Kidney tubule cell (primary cell): ENCODE data around the gene GPR149.

Experiments used
- DNase-seq: peaks from one replicate; pipeline ENCODE4 v3.0.0-alpha.2; 2018; ENCODE audit warnings: low spot score

The GPR149 gene

DNA sequence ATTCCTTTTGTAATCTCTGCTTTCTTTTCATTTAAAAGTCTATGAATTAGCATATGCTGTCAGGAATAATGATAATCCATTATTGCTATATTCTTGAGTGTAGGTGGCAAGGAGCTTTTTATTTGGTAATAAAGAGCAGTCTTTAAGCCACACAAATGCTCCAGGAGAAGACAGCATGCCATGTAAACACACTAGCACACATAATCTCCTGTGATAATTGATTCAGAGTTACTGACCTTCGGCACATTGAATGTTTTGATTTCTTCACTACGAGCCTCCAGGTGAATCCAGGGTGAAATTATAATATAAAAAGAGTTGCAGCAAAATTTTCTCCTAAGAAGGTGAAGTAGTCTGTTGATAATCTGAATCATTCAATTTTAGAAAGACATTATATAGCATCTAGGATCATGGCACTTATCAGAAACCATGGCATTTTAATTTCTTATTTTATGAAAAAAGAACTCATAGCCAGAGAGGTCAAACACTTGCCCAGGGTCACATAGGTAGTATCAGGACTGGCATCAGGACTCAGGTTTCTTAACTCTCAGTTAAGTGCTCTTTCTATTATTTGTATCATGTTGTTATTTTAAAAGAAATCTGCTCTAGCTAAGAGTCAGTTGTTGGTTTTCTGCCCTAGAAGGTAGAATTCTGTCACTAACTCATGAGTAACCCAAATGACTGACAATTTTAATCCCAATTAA is 84.4 kb downstream of the GPR149 start:
- DNase-seq, result no peak

DNA sequence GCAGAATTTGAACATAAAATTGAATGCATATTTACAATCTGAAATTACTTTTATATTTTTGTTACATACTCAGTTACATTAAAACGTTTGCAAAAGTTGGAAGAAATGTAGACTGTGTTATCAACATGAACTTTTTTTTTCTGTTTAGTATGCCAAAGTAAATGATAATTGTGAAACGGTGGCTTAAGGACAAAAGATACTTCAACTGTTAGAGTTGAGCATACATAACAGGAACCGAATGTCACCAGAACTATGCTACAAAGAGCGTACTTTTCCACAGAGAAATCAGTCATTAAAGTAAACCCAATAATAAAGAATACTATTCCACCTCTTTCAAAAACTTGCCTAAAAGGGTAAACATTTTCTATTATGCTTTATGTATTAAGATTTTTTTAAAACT is 91.4 kb downstream of the GPR149 start:
- no peak for DNase-seq

DNA sequence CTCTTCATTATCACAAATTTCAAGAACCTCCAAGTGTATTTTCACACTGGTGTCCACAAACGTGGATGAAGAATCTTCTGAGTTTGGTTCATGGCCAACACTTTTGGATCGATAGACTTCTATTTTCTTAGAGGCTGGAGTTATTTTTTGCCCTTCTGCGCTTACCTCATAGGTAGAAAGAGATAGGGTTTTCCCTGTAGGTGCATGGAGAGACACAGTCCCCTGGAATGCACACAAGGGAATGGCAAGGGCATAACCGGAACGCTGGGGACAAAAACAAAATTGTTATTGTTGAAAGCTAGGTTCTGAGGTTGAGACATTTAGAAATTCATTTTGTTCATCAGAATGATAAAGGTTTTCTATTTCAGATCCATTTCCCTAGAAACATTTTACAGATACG is 92.0 kb downstream of the GPR149 start:
- no peak for DNase-seq

DNA sequence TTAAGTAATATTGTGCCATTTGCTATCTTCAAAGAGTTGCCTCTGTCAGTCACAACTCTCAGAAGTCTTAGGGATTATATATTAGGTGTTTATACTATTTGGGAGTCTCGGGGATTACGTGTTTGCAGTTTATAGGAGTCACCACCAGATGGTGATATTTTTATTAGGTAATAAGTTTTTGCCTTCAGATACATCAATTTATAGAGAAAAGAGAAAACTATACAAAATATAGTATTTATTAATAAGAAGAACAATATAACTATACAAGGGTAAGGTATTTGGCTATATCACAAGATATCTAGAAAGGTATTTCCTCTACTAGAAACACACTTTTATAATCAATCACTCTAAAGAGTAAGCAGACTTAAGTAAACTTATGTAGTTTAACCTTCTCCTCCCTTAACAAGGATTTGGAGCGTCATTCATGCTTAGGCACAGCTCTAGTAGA is 95.0 kb downstream of the GPR149 start:
- peak; percentile 48 for DNase-seq

DNA sequence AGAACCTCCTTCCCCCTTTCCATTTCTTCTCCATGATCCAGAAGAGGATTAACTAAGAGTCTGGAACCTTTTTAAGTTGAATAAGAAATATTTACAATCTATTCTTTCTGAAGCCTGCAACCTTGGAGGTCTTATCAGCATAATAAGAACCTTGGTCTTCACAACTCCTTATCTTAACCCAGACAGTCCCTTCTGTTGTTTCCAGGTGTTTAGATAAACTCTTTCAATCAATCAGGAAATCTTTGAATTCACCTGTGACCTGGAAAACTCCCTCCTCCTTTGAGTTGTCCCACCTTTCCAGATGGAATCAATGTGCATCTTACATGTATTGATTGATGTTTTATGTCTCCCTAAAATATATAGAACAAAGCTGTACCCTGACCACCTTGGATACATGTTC is 102.1 kb downstream of the GPR149 start:
- no peak for DNase-seq

- no peak for DNase-seq
These were observed 105.1 kb downstream of the GPR149 start for GRCh38 chr3:154324919-154325318.

GRCh38 chr3:154323891-154324738 is 105.9 kb downstream of the GPR149 start, which contains the start of gene DHX36:
TSS of gene DHX36 (minus strand) at chr3:154324487. CDS start at chr3:154324416, 71 bp downstream.
- DNase-seq, result peak; percentile 88

- DNase-seq, result no peak
These were observed 112.8 kb downstream of the GPR149 start for GRCh38 chr3:154316974-154317767.

DNA sequence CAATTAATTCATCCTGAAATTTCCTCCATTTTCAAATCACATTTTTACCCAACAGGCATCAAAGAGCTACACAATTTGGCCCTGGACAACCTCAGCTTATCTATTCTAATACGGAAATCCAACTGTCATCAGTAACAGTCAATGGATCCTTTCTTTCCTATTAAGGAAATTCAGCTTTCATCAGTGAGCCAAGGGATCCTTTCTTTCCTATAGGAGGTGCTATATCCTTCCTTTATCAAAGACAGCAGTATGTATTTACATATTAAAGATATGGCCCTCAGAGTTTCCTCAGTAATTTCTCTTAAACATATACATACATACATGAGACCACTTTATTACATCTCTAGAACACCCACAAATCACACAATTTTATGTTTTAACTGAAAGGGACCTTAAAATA is 115.8 kb downstream of the GPR149 start:
- no peak for DNase-seq

DNA sequence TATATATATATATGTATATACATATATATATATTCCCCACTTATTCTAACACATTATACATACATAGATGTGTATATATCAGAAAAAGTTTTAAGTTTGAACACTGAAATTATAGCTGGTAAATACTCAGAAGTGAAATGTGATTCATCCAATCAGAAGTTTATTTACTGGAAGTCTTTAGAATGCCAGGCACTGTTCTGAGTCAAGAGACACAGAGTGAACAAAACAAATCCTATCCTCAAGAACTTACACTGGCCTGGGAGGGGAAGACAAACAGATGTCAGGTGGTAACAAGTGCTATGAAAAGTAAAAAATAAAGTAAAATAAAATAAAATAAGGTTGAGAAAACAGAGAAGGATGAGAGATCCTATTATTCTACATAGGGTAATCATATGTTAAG is 119.2 kb downstream of the GPR149 start:
- DNase-seq, result no peak

GRCh38 chr3:154307363-154307762 is 122.6 kb downstream of the GPR149 start:
- DNase-seq, result no peak

GRCh38 chr3:154304936-154305335 is 125.1 kb downstream of the GPR149 start:
- DNase-seq, result peak; percentile 36

- peak; percentile 22 for DNase-seq
These were observed 125.7 kb downstream of the GPR149 start for GRCh38 chr3:154304116-154304786.

DNA sequence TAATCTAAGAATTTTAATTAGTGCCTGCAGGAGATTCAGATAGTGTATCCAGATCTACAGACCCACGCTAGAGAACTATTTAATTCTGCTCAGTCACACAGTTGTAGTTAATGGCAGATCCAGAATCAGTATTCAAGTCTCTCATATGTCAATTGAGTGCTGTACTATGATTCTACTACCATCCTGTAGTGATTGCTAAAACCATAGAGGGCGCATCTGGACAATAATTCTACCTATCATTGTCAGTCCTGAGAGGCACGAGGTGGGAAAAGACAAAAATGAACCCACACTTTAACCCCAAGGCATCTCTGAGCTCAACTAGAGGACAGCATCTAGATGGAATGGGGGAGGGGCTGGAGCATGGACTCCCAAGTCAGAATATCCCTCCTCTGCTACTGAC is 128.4 kb downstream of the GPR149 start:
- no peak for DNase-seq

DNA sequence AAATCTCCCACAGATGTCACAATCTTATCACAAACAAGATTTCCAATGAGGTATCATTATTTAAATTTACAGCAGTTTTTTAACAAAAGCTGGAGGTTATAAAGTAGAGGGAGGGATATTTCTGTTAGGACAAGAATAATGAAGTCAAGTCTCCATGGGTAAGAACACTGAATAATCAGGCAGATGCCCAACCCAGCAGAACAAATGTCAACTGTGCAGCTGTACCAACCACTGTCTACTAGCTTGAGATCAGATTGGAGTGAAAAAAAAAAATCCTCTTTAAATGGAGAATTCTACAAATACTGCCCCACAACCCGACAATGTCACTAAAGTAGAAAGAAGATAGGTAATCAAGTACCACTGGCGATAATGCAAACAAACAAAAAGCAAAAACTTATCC is 136.0 kb downstream of the GPR149 start:
- no peak for DNase-seq

- DNase-seq, result no peak
These were observed 139.8 kb downstream of the GPR149 start for GRCh38 chr3:154290187-154290586.
